ENCODE measurements around the gene MYO18B. TPM values are rescaled to one million over a fixed set of nuclear protein-coding genes. Genes with fewer than 3 reads are reported as not detected.

The MYO18B gene
- polyA plus RNA-seq, 1 donor (not counting 4 experiments of a cell fraction or from before 2014, with no cell fraction given), result not detected

GRCh38 chr22:26027341-26027740 is 285.4 kb downstream of the MYO18B start:
- no peaks in the 10 kb centered on the region for H3K27me3 ChIP-seq (ENCODE audit: control insufficient read depth, extremely low read depth, insufficient read depth, low read length)
- no peak for TF ChIP-seq CTCF (optimal IDR thresholded peaks at IDR 0.05 in 1 of 3, IDR thresholded peaks at IDR 0.05 in 1 of 3, conservative IDR thresholded peaks at IDR 0.05 in 1 of 3; ENCODE audit: extremely low read depth in 1 of 3, insufficient read depth in 2 of 3, low read length in 3 of 3)
- TF ChIP-seq EZH2 (IDR thresholded peaks at IDR 0.05; ENCODE audit: low read length), result no peak
- H3K4me1 ChIP-seq (ENCODE audit: control insufficient read depth, extremely low read depth, insufficient read depth, low read length), result no peaks in the 10 kb centered on the region
- no peaks in the 10 kb centered on the region for H4K20me1 ChIP-seq (ENCODE audit: control insufficient read depth, extremely low read depth, insufficient read depth, low read length)
- no peak for FAIRE-seq
- H3K9ac ChIP-seq (ENCODE audit: control insufficient read depth, extremely low read depth, insufficient read depth, low read length), result no peak overlapping the region
- H3K79me2 ChIP-seq (ENCODE audit: control insufficient read depth, insufficient read depth, low read length), result no peaks in the 10 kb centered on the region
- no peaks in the 10 kb centered on the region for H3K9me3 ChIP-seq (ENCODE audit: control insufficient read depth, low read depth, low read length)
- no peaks in the 10 kb centered on the region for H3K36me3 ChIP-seq (ENCODE audit: control insufficient read depth in 2 of 2, extremely low read depth in 1 of 2, insufficient read depth in 2 of 2, low read length in 2 of 2)
- DNase-seq (ENCODE audit: low read depth, low spot score), result no peak
- dilution Hi-C loops (cut with MboI; ENCODE audit: extremely low pct_ligation_motif_present, low sequenced_read_pairs), result no loop called here
- no peaks in the 10 kb centered on the region for H3K9me1 ChIP-seq (ENCODE audit: control insufficient read depth, extremely low read depth, insufficient read depth, low read length)
- H3K27ac ChIP-seq (ENCODE audit: control insufficient read depth, insufficient read depth, low read length), result no peak overlapping the region
- H2AFZ ChIP-seq (ENCODE audit: control insufficient read depth, low read length), result no peak overlapping the region
- no peak overlapping the region for H3K4me2 ChIP-seq (ENCODE audit: control insufficient read depth, extremely low read depth, insufficient read depth, low read depth, low read length)
- no peak overlapping the region for H3K4me3 ChIP-seq (ENCODE audit: control insufficient read depth in 2 of 3, extremely low read depth in 1 of 3, insufficient read depth in 2 of 3, low read depth in 1 of 3, low read length in 3 of 3)

DNA sequence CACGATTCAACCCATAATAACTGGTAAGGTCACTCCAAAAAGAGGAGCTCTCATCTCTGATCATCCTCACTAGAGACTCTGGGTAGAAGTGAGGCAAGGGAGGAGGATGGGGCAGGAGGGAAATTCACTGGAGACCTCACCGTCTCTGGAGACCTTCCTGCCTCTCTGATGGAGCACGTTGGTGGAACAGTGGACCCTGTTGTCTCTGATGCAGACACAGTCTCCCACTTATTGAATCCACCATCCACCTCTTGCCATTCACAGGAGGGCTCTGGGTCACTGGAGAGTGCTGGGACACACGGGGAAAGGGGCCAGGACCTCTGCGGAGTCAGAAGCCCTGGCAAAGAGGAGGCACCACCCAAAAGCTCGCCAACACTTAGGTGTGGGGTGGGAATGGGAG is 289.7 kb downstream of the MYO18B start:
- Histone ChIP-seq H3K27me3 (ENCODE audit: control insufficient read depth, extremely low read depth, insufficient read depth, low read length) (no peaks in the 10 kb centered on the region), H3K9ac (ENCODE audit: control insufficient read depth, extremely low read depth, insufficient read depth, low read length) (no peak overlapping the region), H3K36me3 (ENCODE audit: control insufficient read depth in 2 of 2, extremely low read depth in 1 of 2, insufficient read depth in 2 of 2, low read length in 2 of 2) (no peaks in the 10 kb centered on the region), H3K27ac (ENCODE audit: control insufficient read depth, insufficient read depth, low read length) (no peak overlapping the region), H3K4me1 (ENCODE audit: control insufficient read depth, extremely low read depth, insufficient read depth, low read length) (no peaks in the 10 kb centered on the region), H3K4me3 (ENCODE audit: control insufficient read depth in 2 of 3, extremely low read depth in 1 of 3, insufficient read depth in 2 of 3, low read depth in 1 of 3, low read length in 3 of 3) (no peak overlapping the region), H3K9me3 (ENCODE audit: control insufficient read depth, low read depth, low read length) (peaks cover 5% of the 10 kb centered on the region), H3K9me1 (ENCODE audit: control insufficient read depth, extremely low read depth, insufficient read depth, low read length) (no peaks in the 10 kb centered on the region), H4K20me1 (ENCODE audit: control insufficient read depth, extremely low read depth, insufficient read depth, low read length) (no peaks in the 10 kb centered on the region), H3K4me2 (ENCODE audit: control insufficient read depth, extremely low read depth, insufficient read depth, low read depth, low read length) (no peak overlapping the region), H2AFZ (ENCODE audit: control insufficient read depth, low read length) (no peak overlapping the region), H3K79me2 (ENCODE audit: control insufficient read depth, insufficient read depth, low read length) (no peaks in the 10 kb centered on the region)
- FAIRE-seq, result no peak
- TF ChIP-seq CTCF (optimal IDR thresholded peaks at IDR 0.05 in 1 of 3, IDR thresholded peaks at IDR 0.05 in 1 of 3, conservative IDR thresholded peaks at IDR 0.05 in 1 of 3; ENCODE audit: extremely low read depth in 1 of 3, insufficient read depth in 2 of 3, low read length in 3 of 3) (no peak), EZH2 (IDR thresholded peaks at IDR 0.05; ENCODE audit: low read length) (no peak)
- DNase-seq (ENCODE audit: low read depth, low spot score), result no peak
- dilution Hi-C loops (cut with MboI; ENCODE audit: extremely low pct_ligation_motif_present, low sequenced_read_pairs), result no loop called here

Measured in keratinocyte (primary cell).